Activated T-helper 1 cell treated with Interleukin-2 at 50 U/mL for 16 hours (primary cell): ENCODE data around the gene NKX6-2.
"Not testable (repeated sequence)": the region's sequence is repeated elsewhere in the genome, so short reads cannot be mapped to it uniquely, and the experiment has no call there.

ENCODE experiments used
- DNase-seq: peaks from one replicate; pipeline ENCODE4 v3.0.0-alpha.2; 2020; ENCODE audit warnings: low read depth

The NKX6-2 gene

GRCh38 chr10:132755166-132755711 is 30.7 kb downstream of the NKX6-2 start:
- DNase-seq = no peak

GRCh38 chr10:132754071-132754470 is 31.9 kb downstream of the NKX6-2 start:
- DNase-seq = no peak

DNA sequence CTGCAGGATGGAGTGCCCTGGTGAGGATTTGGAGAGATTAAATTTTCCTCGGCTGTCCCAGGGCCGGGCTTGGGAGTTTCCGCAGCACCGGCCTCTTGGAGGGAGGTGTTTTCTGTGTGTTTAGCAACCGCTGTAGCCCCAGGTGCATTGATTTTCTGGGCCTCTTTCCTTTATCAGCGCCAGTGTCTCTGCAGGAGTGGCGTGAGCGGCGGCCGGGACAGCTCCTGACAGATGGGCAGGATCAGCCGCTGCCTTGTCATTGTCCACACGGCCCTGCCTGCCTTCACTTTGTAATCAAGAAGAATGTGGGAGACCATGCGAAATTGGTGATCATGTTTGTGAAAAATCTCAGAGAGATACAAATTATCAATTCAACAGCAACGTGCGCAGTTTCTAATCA is 32.4 kb downstream of the NKX6-2 start:
- DNase-seq = no peak

GRCh38 chr10:132752961-132753360 is 33.0 kb downstream of the NKX6-2 start:
- no peak for DNase-seq

DNA sequence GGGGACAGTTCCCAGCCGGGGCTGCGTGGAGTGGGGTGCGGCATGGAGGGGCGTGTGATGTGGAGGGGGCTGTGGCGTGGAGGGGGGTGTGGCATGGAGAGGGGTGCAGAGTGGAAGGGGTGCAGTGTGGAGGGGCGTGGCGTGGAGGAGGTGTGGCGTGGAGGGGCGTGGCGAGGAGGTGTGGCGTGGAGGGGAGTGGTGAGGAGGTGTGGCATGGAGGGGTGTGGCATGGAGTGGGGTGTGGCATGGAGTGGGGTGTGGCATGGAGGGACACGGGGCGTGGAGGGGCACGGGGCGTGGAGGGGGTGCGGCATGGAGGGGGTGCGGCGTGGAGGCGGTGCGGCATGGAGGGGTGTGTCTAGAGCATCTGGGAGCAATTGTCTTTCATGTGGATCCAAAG is 33.6 kb downstream of the NKX6-2 start:
- DNase-seq = no peak

DNA sequence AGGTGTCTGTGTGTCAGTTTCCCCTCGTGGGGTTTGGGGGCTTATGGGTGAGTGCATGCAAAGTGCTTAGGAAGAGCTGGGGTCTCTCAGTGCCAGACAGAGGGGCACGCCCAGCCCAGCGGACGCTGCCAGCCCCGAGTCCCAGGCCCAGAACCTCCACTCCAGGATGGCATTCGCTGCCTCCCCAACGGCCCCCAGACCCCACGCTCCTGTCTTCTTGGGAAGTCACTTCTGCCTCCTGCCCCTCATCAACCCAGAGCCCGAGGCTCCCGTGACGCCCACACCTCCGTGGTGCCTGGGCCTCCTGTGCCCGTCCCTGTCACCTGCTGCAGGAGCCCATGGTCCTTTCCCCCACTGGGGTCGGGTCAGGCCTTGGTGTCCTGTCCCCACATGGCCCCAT is 35.0 kb downstream of the NKX6-2 start:
- no peak for DNase-seq

- no peak for DNase-seq
These were observed 36.6 kb downstream of the NKX6-2 start for GRCh38 chr10:132749371-132749795.

DNA sequence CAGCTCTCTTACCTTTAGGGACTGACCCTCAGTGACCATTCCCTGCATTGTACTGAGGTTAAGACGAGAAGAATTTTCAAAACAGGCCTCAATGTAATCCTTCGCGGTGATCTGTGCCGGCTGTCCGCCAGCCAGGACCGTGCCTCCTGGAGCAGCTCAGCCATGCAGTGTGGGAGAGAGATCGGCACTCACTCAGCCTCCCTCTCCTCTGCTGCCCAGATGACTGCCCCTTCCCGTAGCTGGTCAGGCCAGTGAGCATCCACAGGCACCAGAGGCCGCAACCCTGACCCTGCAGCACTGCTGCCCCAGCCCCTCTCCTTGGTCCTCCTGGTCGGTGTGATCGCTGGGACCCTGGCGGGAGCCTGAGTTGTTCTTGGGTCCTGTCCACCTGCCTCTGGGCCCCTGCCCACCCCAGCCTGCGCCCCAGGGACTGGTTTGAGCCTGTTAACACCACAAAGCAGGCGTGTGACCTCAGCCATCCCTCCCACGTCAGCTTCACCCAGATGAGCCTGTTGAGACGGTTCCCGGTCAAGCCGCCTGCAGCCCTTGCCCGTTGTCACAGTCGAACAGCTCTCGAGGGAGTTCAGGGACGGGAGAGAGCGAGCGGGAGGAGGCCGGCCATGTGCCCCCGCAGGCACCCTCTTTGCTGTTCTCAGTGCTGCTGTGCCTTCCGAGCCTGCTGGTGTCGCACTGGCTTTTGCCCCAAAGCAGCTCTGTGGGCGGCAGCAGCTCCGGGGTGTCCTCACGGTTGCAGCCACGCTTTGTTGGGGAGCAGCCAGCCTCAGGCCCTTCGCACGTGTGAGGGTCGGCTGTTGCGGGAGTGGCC is 37.2 kb downstream of the NKX6-2 start:
- DNase-seq = no peak

GRCh38 chr10:132748135-132748534 is 37.8 kb downstream of the NKX6-2 start:
- DNase-seq = no peak

DNA sequence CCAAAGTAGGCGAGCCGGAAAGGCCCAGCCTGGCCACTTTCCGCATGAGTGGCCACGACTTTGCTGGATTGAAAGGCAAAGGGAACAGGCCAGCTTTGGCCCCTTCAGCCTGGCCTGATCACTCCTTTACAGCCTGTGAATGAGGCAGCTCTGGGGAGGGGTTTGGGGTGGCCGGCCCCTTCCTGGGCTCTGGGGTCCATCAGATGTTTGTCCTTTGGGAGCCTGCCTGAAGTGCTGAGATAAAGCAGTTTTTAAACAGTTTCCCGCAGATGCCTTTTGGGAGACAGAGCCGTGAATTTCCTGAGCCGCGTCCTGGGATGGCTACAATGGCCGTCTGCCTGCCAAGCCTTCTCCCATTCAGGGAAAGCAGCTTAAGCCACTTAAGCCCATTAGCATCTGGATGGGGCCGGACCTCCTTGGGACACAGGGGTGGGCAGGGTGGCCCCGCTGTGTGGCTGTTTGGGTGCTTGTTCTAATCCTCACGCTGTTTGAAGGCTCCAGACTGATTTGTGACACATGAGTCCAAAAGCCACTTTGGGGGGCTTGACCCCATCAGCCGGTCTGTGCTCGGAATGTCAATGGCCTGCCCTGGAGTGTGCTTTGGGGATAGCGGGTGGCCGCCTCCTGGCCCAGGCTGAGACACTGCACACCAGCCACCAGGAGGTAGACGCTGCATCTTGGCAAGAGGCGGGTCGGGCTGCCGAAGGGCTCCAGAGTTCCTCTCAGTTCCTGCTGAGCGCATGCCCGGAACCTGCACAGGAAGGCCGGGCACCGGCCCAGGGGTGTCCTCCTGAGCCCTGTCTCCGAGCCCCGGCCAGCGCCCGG is 38.9 kb downstream of the NKX6-2 start:
- no peak for DNase-seq

DNA sequence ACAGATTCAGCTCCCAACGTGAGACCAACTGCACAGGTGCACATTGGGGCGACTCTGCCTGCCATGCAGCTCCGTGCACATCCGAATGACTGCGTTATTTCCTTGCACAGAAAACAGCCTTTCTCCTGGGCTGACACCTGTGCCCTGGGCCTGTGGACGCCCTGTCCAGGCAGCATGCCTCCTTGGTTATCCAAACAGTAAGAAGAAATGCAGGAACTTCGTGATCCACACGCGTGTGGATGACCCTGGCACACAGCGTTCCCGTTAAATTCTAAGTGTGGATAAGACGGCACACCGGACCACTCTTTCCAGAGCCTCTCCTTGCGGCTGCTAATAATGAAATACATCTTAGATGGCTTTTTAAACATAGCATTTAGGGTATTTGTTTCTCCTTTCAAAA is 39.6 kb downstream of the NKX6-2 start:
- DNase-seq = no peak

- DNase-seq = no peak
These were observed 40.0 kb downstream of the NKX6-2 start for GRCh38 chr10:132745971-132746370.

GRCh38 chr10:132745511-132745910 is 40.4 kb downstream of the NKX6-2 start:
- no peak for DNase-seq

GRCh38 chr10:132744839-132745238 is 41.1 kb downstream of the NKX6-2 start:
- no peak for DNase-seq

DNA sequence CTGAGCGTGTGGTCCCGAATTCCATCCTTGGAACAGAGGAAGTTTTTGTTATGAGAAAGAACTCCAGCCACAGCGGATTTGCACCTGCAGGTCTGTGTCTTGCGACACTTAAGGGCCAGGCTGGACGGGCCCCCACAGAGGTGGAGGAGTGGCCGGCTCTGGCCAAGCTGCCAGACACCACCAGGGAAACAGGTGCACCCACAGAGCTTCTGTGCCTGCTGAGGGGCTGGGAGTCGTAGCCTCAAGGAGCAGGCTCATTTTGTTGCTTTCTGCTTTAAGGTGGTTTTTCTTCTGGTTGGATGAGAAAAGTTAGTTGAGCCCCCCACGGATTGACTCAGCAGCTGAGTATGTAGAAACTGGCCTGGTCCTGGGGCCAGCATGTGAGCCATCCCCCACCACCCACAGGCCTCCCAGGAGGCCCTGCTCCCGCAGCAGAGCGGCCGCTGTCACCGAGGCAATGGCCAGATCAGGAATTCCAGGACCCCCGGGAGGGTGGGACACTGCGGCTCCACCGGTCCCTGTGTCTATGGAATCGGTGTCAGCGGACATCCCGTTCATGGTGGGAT is 41.9 kb downstream of the NKX6-2 start:
- DNase-seq = no peak

DNA sequence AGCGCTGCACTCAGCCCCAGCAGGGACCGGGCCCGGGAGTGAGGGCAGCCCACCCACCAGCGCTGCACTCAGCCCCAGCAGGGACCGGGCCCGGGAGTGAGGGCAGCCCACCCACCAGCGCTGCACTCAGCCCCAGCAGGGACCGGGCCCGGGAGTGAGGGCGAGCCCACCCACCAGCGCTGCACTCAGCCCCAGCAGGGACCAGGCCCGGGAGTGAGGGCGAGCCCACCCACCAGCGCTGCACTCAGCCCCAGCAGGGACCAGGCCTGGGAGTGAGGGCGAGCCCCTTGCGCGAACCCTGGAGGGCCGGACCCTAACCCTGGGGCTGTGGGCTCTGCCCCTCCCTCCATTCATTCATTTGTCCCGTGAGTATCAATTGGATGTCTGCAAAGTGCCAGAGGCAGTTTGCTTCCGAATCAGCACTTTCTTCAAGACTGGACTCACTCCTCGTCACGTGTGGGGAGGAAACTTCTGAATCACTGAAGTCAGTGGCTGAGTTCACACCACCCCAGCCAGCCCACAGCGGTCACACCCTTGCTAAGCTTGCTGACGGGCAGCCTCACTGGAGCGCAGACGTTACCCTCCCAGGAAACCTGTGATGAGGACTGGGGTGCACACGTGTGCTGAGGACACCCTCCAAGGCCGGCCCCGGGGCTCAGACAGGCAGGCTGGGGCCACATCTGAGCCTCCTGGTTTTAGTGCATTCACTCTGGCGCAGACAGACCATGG is 42.6 kb downstream of the NKX6-2 start:
- not testable (repeated sequence) for DNase-seq

DNA sequence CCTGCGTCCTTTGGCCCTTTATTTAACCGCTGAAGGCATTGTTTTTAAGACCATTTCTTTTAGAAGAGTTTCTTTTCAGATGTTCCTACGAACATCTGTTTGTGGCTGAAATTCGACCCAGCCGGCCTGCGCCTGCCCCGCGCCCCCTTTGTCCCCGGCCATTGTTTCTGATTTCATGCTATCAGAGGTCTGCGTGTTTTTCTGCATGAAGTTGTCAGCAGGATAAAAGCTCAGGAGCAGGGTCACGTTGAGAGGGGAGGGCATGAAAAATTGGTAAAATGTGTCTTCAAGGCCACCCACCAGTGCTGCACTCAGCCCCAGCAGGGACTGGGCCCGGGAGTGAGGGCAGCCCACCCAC is 43.1 kb downstream of the NKX6-2 start:
- no peak for DNase-seq

GRCh38 chr10:132742167-132742836 is 43.6 kb downstream of the NKX6-2 start:
- no peak for DNase-seq

GRCh38 chr10:132740588-132740987 is 45.4 kb downstream of the NKX6-2 start:
- DNase-seq = no peak

DNA sequence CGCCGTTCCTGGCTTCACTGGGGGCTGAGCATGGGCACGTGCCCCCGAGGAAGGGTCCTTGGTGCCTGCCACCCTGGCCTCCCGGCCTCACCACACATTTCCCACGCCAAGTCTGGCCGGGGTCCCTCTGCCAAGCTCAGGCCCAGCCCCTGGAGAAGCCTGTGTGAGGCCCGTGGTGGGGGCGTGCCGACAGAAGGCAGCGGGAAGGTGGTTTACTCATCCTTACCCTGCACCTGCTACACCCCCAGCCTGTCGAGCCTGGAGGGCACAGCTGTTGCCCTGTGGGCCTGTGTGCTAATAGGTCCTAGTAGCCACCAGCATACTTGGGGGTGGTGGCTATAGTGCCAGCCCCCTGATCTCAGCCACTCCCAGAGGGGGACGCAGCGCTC is 46.7 kb downstream of the NKX6-2 start:
- no peak for DNase-seq

- DNase-seq = no peak
These were observed 47.3 kb downstream of the NKX6-2 start for GRCh38 chr10:132738454-132739224.
